ENCODE results near the gene TPX2.

The TPX2 gene

DNA sequence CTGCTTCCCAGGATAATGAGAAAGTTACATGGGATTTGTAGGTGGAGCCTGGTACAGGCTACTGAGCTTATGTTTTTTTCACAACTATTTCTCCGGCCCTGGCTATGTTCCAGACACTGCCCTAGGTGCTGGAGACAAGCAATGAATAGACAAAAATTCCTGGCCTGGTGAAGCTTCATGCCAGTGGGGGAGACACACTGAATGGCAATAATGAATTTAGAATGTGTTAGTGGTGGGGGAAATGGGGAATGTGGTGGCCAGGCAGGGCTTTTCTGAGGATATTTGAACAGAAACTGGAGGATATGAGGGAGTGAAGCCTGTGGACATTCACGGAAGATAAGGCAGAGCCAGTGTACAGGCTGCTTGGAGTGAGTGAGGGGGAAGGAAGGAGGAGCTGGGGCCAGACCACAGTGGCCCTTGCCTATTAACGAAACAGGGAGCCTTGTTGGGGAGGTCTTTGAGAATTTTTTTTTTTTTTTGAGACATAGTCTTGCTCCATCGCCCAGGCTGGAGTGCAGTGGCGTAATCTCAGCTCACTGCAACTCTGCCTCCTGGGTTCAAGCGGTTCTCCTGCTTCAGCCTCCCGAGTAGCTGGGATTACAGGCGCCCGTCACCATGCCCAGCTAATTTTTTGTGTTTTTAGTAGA is 99.7 kb downstream of the TPX2 start:
- no peak for TF ChIP-seq CTCF (IDR thresholded peaks at IDR 0.05; ENCODE audit: low read depth, low read length)
- no peak overlapping the region for H3K4me3 ChIP-seq (ENCODE audit: low read depth, low read length)

DNA sequence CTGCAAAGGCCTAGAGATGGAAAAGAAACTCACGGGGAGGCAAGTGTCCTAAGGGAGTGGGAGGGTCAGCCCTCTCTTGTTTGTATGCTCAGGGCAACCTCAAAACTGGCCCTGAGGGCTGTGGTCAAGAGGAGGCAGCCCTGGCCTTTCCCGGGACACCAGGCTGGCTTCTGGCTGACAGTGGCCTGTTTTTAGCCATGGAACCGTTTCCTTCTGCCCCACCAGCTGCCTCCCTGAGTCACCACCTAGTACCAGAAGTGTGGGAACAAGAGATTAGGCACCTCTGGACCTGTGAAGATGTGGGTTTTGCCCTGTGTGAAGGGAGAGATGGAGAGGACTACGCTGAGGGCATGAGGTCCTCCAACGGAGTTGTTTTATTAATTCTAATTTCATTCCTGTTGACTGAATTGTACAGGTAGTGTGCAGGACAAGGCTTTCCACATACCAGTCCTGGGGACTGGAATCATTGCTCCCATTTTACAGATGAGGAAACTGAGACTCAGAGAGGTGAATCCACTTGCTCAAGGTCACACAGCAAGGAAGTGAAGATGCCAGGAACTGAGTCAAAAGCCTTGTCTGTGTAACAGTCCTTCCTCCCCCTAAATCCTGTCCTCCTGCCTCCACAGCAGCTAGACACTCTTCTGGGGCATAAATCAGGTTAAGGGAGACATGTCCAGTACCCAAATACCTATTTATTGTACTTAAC is 100.8 kb downstream of the TPX2 start:
- H3K4me3 ChIP-seq (ENCODE audit: low read depth, low read length): no peak overlapping the region
- no peak for TF ChIP-seq CTCF (IDR thresholded peaks at IDR 0.05; ENCODE audit: low read depth, low read length)

DNA sequence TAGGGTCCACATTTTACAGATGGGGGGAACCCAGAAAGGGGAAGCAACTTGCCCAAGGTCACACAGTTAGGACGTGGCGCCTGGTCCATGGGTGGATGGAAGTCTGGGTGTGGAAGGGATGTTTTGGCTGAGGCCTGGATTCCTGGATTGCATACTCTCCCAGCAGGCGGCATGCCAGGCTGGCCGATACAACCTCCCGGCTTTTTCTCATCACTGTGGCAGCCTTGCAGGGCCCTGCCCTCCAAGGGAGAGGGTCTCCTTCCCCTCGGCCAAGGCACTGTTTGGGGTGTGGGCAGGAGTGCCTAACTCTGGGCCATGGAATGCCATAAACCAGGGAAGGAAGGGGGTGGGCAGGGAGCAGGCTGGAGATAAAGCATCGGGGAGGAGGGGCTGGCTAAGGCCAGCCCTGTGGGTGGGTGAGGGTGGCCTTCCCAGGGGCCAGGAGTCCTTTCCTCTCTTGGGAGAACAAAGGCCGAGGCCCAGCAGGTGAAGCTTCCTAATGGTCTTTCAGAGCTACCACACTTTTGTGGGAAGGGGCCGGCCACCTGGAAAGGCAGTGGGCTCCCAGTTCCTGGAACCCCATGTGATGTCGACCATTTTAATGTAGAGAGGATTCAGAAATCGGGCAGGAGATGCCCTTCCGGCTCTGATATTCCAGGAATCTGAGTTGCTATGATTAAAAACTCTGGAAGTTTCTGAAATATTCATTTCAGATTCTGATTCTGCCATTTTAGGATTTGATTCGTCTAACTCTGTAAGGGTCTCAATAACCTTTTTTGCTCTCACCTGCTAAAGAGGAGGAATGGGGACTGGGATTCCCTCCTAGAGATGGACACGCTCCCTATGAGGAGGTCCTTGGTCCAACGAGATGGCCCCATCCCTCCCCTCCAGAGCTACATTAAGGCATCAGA is 102.1 kb downstream of the TPX2 start:
- no peak overlapping the region for H3K4me3 ChIP-seq (ENCODE audit: low read depth, low read length)
- no peak for TF ChIP-seq CTCF (IDR thresholded peaks at IDR 0.05; ENCODE audit: low read depth, low read length)

DNA sequence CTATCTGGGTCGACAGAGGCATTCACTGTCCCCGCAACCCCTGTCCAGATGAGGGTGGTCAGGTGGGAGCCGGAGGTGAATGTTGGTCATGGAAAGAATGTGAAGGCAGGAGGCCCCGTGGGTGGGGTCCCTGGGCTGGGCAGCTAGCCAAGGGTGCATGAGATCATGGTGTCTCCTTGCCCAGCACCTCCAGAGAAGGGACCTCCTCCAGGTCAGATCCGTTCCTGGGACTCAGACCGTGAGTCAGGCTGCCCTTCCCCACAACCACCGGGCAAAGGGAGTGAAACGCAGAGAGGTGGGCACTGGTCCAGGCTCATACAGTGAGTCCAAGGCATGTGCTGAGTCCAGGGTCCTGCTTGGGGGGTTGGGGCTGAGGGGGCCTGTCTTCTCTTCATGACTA is 102.8 kb downstream of the TPX2 start:
- no peak overlapping the region for H3K4me3 ChIP-seq (ENCODE audit: low read depth, low read length)
- no peak for TF ChIP-seq CTCF (IDR thresholded peaks at IDR 0.05; ENCODE audit: low read depth, low read length)

GRCh38 chr20:31842471-31843157 is 103.5 kb downstream of the TPX2 start:
- TF ChIP-seq CTCF (IDR thresholded peaks at IDR 0.05; ENCODE audit: low read depth, low read length): no peak

DNA sequence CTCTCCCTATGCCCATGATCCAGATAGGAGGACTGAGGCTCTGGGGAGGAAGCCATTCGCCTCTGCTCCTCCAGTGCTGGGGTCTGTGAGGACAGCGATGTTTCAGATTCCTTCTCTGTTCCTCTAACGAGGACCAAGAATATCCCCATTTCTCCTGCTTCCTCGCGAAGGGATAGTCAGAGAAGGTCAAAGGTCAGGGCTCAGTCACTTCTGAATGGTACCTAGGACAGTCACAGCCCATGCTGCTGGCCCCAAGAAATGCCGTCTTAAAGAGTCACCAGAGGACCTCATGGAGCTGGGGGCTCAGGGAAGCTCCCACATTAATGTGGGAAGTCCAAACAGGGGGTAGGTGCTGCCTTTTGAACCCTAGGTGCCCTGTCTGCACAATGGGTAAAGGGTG is 104.2 kb downstream of the TPX2 start:
- H3K4me3 ChIP-seq (ENCODE audit: low read depth, low read length): no peak overlapping the region
- TF ChIP-seq CTCF (IDR thresholded peaks at IDR 0.05; ENCODE audit: low read depth, low read length): no peak

More at GRCh38 chr20:31842471-31843157, 103.5 kb downstream of the TPX2 start:
- no peak overlapping the region for H3K4me3 ChIP-seq (ENCODE audit: low read depth, low read length)
